Heart right ventricle (tissue), 16 donors: ENCODE results near the gene PCNA. TPM values are rescaled to one million over a fixed set of nuclear protein-coding genes. Genes with fewer than 3 reads are reported as not detected.
A peak's percentile ranks its signal among the peaks of the same experiment; 100 is the strongest.

Source experiments
- ATAC-seq, 8 donors: fragments of 200-7000 bp; cut with Tn5 transposase; one replicate each; pipeline ENCODE4 v1.9.1; 2020; ENCODE audit warnings: mild to moderate bottlenecking in 8 of 8, moderate library complexity in 8 of 8, moderate number of reproducible peaks in 1 of 8
- DNase-seq, 2 donors: peaks; one replicate each; pipeline ENCODE4 v3.0.0-alpha.2; 2020
- H3K27ac ChIP-seq, 10 donors: fragments of 200-600 bp; sonication (generic) in 2 of 10; one replicate each; pipeline versions ENCODE4 v1.5.0 to v1.8.0; 2020 to 2022; ENCODE audit warnings: mild to moderate bottlenecking in 3 of 10
- H3K27me3 ChIP-seq, 7 donors: fragments of 200-600 bp; one replicate each; pipeline ENCODE4 v1.8.0; 2021 to 2022; ENCODE audit warnings: mild to moderate bottlenecking in 2 of 7
- H3K36me3 ChIP-seq, 9 donors: fragments of 200-600 bp; sonication (generic) in 1 of 9; one replicate each; pipeline versions ENCODE4 v1.5.0 to v1.8.0; 2020 to 2022; ENCODE audit warnings: mild to moderate bottlenecking in 2 of 9
- H3K4me1 ChIP-seq, 9 donors: fragments of 200-600 bp; sonication (generic) in 1 of 9; one replicate each; pipeline versions ENCODE4 v1.5.0 to v1.8.0; 2020 to 2022; ENCODE audit warnings: mild to moderate bottlenecking in 4 of 9
- H3K4me3 ChIP-seq, 10 donors: fragments of 200-600 bp; sonication (generic) in 2 of 10; one replicate each; pipeline versions ENCODE4 v1.5.0 to v1.8.0; 2020 to 2022; ENCODE audit warnings: mild to moderate bottlenecking in 7 of 10, moderate library complexity in 2 of 10
- H3K9me3 ChIP-seq, 11 donors: fragments of 200-600 bp in 10 of 11; sonication (generic) in 2 of 11; one replicate each; pipeline versions ENCODE4 v1.5.0 to v1.8.0; 2013 to 2022; ENCODE audit warnings: mild to moderate bottlenecking in 2 of 11, control low read depth in 1 of 11, moderate library complexity in 1 of 11
- CTCF ChIP-seq, 9 donors: fragments of 200-600 bp; sonication (generic) in 2 of 9; IDR thresholded peaks; one replicate each; pipeline versions ENCODE4 v1.5.0 to v1.8.0; 2021 to 2022; ENCODE audit warnings: antibody characterized with exemption in 9 of 9, mild to moderate bottlenecking in 5 of 9, moderate library complexity in 1 of 9
- WGBS, 2 donors: extraction: QIAGEN DNeasy Blood & Tissue Kit; methylation state at CpG; one replicate each; pipeline ENCODE4 v1.1.7; 2013; ENCODE audit warnings: inconsistent platforms in 1 of 2; 5-methylcytosine and 5-hydroxymethylcytosine counted together
- intact Hi-C, 10 donors: fragments of 100-400 bp; cut with DNase I; formaldehyde crosslinking; loops; one replicate each; pipeline versions ENCODE4 v1.11.1 to v1.14.2; 2022
- polyA plus RNA-seq, 2 donors: library from polyadenylated mRNA; stranded (reverse); fragments of 200-250 nt; gene quantifications; one replicate each; pipeline ENCODE4 v1.2.3, GENCODE V29; 2013
- total RNA-seq, 10 donors: library from RNA; stranded (reverse); fragmentation: NEBNext Ultra II Directional in 3 of 10; extraction: Animal tissue kit (Norgen Biotek cat#: 25700) in 3 of 10; gene quantifications; one replicate each; pipeline versions ENCODE4 v1.2.1 to v1.2.4, GENCODE V29; 2021 to 2023
- donor health status: Arrhythmogenic right ventricular cardiomyopathy.
- donor health status: ischemic (EF 13 %, LVEDD 7.1; RV severe dilation, severe dysfunction).
- donor health status: healthy with polysubstance abuse.
- donor health status: DM: no; HTN: yes; CAD: no.
- donor health status: DM: no; HTN: no; CAD: no.
- donor health status: ischemic (EF 25% LVEDD 6.9; RV normal size, moderate dysfunction).
- donor health status: ischemic (EF 25% LVEDD 5.7; RV mildly dilated, moderate dysfunction).
- donor health status: healthy.
- donor health status: DM: yes; HTN: yes; CAD: no.
- donor health status: Ischemic cardiomyopathy.
- donor health status: ischemic (EF 35%, LVEDD 5.7; RV mildly dilated, moderate dysfunction).
- donor health status: nonischemic (EF 11% LVEDD 7.7; RV severe dilation, severe dysfunction).
- donor health status: DM: yes; HTN: yes; CAD: no.
- donor health status: PGD.
- donor health status: ischemic (EF 29% LVEDD 5.4; RV normal size, mild dysfunction).
- donor health status: nonischemic (EF 23%, LVEDD 6.1; RV moderate dilation, normal function).

The PCNA gene
- total and polyA plus RNA-seq, 12 donors = 11.6 to 39.1 (median 21.4) TPM

GRCh38 chr20:5150226-5151076, 30.7 kb upstream of the PCNA start:
- DNase-seq (no peak), ATAC-seq (peak in 7 of 8 donors; percentile 34 to 77 (median 52))
- Histone ChIP-seq H3K27ac (peak overlapping the region; percentile 13 to 75 (median 62)), H3K9me3 (no peaks in the 10 kb centered on the region), H3K4me3 (no peak overlapping the region), H3K36me3 (peaks cover 0 to 7% (median 0%) of the 10 kb centered on the region in 9 donors), H3K27me3 (no peaks in the 10 kb centered on the region), H3K4me1 (peaks cover 23 to 100% (median 95%) of the 10 kb centered on the region in 9 donors)
- intact Hi-C loops = no loop called here
- no peak for TF ChIP-seq CTCF (IDR thresholded peaks at IDR 0.05)
- WGBS, 2 donors = 71 to 74% methylated on average over 13 of the region's 13 CpGs

- H3K36me3 ChIP-seq = peaks cover 0 to 7% (median 0%) of the 10 kb centered on the region in 9 donors
- no peaks in the 10 kb centered on the region for H3K9me3 ChIP-seq
- intact Hi-C loops = no loop called here
- WGBS, 2 donors = 86 to 89% methylated on average over 3 of the region's 3 CpGs
- no peak overlapping the region for H3K4me3 ChIP-seq
- H3K27ac ChIP-seq = peak overlapping the region in 9 of 10 donors; percentile 13 to 75 (median 61)
- TF ChIP-seq CTCF (IDR thresholded peaks at IDR 0.05) = no peak
- no peaks in the 10 kb centered on the region for H3K27me3 ChIP-seq
- DNase-seq (no peak), ATAC-seq (no peak)
- peaks cover 21 to 100% (median 95%) of the 10 kb centered on the region in 9 donors for H3K4me1 ChIP-seq
Observed at GRCh38 chr20:5149892-5150225, 30.1 kb upstream of the PCNA start.

GRCh38 chr20:5148581-5148980, 28.8 kb upstream of the PCNA start:
- peak overlapping the region in 2 of 10 donors; percentile 0 to 3 for H3K4me3 ChIP-seq
- ATAC-seq (peak in 1 of 8 donors; percentile 11), DNase-seq (no peak)
- H3K27ac ChIP-seq = peak overlapping the region; percentile 15 to 75 (median 48)
- no peaks in the 10 kb centered on the region for H3K27me3 ChIP-seq
- H3K9me3 ChIP-seq = no peaks in the 10 kb centered on the region
- intact Hi-C loops = no loop called here
- H3K36me3 ChIP-seq = peaks cover 0 to 3% (median 0%) of the 10 kb centered on the region in 9 donors
- WGBS, 2 donors = 36 to 45% methylated on average over 6 of the region's 6 CpGs
- no peak for TF ChIP-seq CTCF (IDR thresholded peaks at IDR 0.05)
- peaks cover 18 to 100% (median 96%) of the 10 kb centered on the region in 9 donors for H3K4me1 ChIP-seq

GRCh38 chr20:5146871-5147592, 27.3 kb upstream of the PCNA start:
- 67 to 68% methylated on average over 2 of the region's 2 CpGs for WGBS, 2 donors
- TF ChIP-seq CTCF (IDR thresholded peaks at IDR 0.05) = no peak
- DNase-seq = no peak
- peak in 1 of 8 donors; percentile 18 for ATAC-seq
- Histone ChIP-seq H3K4me1 (peaks cover 20 to 100% (median 97%) of the 10 kb centered on the region in 9 donors), H3K9me3 (no peaks in the 10 kb centered on the region), H3K27me3 (no peaks in the 10 kb centered on the region), H3K27ac (peak overlapping the region in 2 of 10 donors; percentile 69 to 77), H3K4me3 (no peak overlapping the region), H3K36me3 (peaks cover 0 to 3% (median 0%) of the 10 kb centered on the region in 9 donors)
- intact Hi-C loops = no loop called here
